ENCODE data around the gene CAPN11.

CAPN11 gene

DNA sequence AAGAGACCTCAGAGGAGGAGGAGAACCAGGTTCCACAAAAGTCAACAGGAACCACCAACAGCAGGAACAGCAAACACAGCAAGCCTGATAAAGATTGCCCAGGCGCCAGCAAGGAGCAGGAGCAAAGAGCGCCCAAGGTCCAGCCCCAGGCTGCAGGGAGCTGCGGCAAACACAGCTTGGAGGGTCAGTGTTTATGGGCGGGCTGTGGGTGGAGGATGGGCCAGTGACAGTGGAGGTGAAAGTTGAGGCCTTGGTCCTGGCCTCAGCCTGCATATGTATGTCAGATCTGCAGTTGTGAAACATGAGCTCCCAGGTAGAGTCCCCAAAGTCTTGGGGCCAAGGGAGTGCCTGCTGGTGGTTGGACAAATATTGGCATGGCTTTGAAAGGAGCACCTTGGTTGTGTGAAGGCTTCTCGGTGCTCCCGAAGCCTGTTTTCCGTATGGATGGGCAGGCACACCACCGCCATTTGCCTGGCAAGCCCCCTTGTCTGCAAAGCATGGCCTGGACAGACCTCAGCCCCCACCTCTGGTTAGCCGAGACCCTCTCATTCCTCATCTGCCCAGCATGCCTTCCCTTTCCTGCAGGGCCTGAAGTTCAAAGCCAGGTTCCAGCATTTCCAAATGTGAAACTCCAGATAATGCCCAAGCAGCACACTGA is 2.0 kb upstream of the CAPN11 start:
- DNase-seq (ENCODE audit: low spot score), result no peak

- no peak for DNase-seq (ENCODE audit: low spot score)
These were observed 1.5 kb upstream of the CAPN11 start for GRCh38 chr6:44157152-44157521.

DNA sequence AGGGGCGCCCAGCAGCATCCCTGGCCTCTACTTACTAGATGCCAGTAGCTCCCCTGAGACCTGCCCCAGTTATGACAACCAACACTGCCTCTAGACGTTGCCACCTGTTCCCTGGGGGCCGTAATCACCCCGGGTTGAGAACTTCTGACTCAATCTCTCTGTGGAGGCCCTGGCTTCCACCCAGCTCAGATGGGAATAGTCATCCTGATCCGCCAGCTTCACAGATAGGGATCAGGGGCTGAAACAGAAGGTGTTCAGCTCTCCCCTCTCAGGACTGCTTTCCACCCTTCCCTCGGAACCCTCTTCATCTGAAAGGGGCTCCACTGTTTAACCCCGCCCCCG is 3.3 kb downstream of the CAPN11 start:
- no peak for DNase-seq (ENCODE audit: low spot score)

GRCh38 chr6:44162876-44163625 is 4.4 kb downstream of the CAPN11 start:
- DNase-seq (ENCODE audit: low spot score), result no peak

GRCh38 chr6:44166116-44166515 is 7.5 kb downstream of the CAPN11 start:
- no peak for DNase-seq (ENCODE audit: low spot score)

- no peak for DNase-seq (ENCODE audit: low spot score)
These were observed 8.1 kb downstream of the CAPN11 start for GRCh38 chr6:44166591-44167184.

DNA sequence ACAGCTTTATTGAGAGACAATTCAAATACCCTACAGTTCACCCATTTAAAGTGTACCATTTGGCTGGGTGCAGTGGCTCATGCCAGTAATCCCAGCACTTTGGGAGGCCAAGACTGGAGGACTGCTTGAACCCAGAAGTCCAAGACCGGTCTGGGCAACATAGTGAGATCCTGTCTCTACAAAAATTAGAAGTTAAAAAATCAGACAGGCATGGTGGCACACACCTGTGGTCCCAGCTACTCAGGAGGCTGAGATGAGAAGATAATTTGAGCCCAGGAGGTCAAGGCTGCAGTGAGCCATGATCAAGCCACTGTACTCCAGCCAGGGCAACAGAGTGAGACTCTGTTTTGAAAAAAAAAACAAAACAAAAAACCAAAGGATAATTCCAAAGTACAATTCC is 8.9 kb downstream of the CAPN11 start:
- no peak for DNase-seq (ENCODE audit: low spot score)

DNA sequence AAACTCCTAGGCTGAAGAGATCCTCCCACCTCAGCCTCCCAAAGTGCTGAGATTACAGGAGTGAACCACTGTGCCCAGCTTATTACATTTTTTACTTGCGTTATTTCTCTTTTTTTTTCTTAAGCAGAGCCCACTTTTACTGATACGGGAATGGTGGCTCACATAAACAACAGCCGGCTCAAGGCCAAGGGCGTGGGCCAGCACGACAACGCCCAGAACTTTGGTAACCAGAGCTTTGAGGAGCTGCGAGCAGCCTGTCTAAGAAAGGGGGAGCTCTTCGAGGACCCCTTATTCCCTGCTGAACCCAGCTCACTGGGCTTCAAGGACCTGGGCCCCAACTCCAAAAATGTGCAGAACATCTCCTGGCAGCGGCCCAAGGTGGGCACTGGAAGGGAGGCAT is 10.5 kb downstream of the CAPN11 start:
- DNase-seq (ENCODE audit: low spot score), result peak; percentile 26

DNA sequence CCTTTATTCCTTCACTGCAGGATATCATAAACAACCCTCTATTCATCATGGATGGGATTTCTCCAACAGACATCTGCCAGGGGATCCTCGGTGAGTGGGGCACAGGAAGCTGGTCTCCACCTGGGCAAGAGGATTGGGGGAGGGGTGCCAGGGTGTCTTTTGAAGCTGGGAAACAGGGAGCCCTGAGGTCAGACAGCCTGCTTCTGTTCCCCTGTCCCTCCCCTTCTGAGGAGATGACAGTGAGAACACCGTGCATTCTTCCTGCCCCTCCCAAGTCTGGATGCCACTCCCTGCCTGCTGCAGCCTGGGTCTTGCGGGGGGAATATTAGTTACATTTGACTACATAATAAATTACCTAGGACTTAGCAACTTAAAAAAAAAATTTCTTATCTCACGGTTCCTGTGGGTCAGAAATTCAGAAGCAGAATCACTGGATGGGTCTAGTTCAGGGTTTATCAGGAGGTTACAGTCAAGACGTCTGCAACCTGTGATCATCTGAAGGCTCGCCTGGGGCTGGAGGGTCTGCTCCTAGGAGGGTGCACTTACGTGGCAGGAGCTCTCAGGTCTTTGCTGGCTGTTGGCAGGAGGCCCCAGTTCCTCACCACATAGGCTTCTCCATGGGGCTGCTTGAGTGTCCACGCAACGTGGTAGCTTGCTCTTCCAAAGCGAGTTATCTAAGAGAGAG is 11.4 kb downstream of the CAPN11 start:
- no peak for DNase-seq (ENCODE audit: low spot score)

- no peak for DNase-seq (ENCODE audit: low spot score)
These were observed 13.4 kb downstream of the CAPN11 start for GRCh38 chr6:44171899-44172546.

- peak; percentile 81 for DNase-seq (ENCODE audit: low spot score)
These were observed 14.3 kb downstream of the CAPN11 start for GRCh38 chr6:44172731-44173500.

DNA sequence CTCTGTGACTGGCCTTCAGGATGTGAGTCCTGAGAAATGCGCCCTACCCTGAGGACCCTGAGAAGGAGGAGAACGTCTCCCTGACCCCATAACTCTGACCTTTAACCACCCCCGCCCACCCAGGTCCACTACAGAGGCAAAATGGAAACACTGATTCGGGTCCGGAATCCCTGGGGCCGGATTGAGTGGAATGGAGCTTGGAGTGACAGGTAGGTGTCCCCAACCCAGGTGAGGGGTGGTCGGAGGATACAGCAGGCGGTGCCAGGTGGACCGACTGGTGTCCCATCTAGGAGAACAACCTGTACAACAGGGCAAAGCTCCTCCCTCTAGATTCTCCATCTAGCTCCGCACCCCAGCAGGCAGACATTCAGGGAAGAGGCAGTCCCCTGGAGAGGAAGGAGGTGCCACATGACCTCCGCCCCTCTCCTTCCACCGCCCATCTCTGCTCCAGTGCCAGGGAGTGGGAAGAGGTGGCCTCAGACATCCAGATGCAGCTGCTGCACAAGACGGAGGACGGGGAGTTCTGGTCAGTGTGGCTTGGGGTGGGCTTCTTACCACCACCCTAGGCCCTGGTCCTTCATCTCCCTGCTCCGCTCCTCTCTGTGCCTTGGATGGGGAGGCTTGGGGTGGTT is 17.6 kb downstream of the CAPN11 start:
- no peak for DNase-seq (ENCODE audit: low spot score)

DNA sequence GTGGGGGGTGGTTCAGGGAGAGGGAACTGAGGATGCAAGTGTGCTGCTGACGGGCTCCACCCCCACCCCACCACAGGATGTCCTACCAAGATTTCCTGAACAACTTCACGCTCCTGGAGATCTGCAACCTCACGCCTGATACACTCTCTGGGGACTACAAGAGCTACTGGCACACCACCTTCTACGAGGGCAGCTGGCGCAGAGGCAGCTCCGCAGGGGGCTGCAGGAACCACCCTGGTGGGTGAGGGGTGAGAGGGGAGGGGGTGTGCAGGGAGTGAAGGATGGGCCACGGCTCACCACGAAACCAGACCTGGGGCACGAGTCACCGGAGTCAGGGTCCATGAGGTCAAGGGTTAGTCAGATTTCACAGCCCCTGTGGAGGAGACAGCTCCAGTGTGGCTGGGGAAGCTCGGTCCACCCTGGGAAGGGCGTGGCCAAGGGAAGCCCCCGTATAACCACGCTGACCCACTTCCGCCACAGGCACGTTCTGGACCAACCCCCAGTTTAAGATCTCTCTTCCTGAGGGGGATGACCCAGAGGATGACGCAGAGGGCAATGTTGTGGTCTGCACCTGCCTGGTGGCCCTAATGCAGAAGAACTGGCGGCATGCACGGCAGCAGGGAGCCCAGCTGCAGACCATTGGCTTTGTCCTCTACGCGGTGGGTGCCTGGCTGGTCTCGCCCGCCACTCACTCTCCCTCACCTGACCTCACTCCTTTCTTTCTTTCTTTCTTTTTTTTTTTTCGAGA is 18.3 kb downstream of the CAPN11 start:
- DNase-seq (ENCODE audit: low spot score), result no peak

DNA sequence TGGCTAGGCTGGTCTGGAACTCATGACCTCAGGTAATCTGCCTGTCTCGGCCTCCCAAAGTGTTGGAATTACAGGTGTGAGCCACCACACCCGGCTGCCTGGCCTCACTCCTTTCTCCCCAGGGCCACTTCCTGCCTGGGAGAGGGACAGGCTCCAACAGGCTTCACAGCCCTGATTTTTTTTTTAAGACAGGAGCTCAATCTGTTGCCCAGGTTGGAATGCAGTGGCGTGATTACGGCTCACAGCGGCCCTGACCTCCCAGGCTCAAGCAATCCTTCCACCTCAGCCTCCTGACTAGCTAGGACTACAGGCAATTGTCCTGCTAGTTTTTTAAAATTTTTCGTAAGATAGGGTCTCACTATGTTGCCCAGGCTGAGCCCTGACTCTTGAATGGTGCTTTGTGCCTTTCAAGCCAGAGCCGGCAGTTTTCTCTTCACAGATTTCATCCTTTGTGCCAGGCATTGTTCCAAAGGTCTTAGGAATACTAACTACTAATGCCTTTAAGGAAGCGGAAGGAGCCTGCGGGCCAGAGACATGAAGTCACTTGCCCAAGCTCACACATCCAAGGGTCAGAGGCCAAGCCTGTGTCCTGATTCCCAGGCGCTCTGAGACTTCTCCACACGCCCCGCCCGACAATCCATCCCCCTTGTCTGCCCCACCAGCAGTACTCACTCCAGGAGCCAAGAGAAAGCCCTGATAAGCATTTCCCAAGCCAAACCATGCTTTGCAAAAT is 19.2 kb downstream of the CAPN11 start:
- DNase-seq (ENCODE audit: low spot score), result no peak

GRCh38 chr6:44178424-44179071 is 19.9 kb downstream of the CAPN11 start:
- no peak for DNase-seq (ENCODE audit: low spot score)

GRCh38 chr6:44179072-44179536 is 20.5 kb downstream of the CAPN11 start:
- no peak for DNase-seq (ENCODE audit: low spot score)

GRCh38 chr6:44179648-44180047 is 21.0 kb downstream of the CAPN11 start:
- DNase-seq (ENCODE audit: low spot score), result no peak

GRCh38 chr6:44180406-44180805 is 21.8 kb downstream of the CAPN11 start:
- no peak for DNase-seq (ENCODE audit: low spot score)

- DNase-seq (ENCODE audit: low spot score), result no peak
These were observed 22.3 kb downstream of the CAPN11 start for GRCh38 chr6:44180886-44181285.
